Esophagus muscularis mucosa (tissue), 4 donors: ENCODE results near the gene FGF12. TPM values are rescaled to one million over a fixed set of nuclear protein-coding genes. Genes with fewer than 3 reads are reported as not detected.

Experiments
- DNase-seq: peaks from one replicate; pipeline ENCODE4 v3.0.0-alpha.2; 2017; ENCODE audit errors: extremely low spot score
- H3K27ac ChIP-seq, 4 donors: fragments of 200-600 bp; sonication (generic); replicated peaks in 1 of 4; 1 replicate in 3 of 4; 2 replicates in 1 of 4; pipeline ENCODE4 v1.5.1; 2016 to 2019; ENCODE audit warnings: mild to moderate bottlenecking in 1 of 4
- H3K27me3 ChIP-seq, 4 donors: fragments of 200-600 bp; sonication (generic); one replicate each; pipeline versions ENCODE4 v1.5.1 to v1.6.0; 2016 to 2019
- H3K36me3 ChIP-seq, 4 donors: fragments of 200-600 bp; sonication (generic); one replicate each; pipeline ENCODE4 v1.5.1; 2016 to 2019
- H3K4me1 ChIP-seq, 4 donors: fragments of 200-600 bp; sonication (generic); one replicate each; pipeline ENCODE4 v1.5.1; 2016 to 2019
- H3K4me3 ChIP-seq, 4 donors: fragments of 200-600 bp; sonication (generic); 1 replicate in 2 of 4; 2 replicates in 2 of 4; pipeline ENCODE4 v1.5.1; 2016 to 2019; ENCODE audit warnings: mild to moderate bottlenecking in 4 of 4, moderate library complexity in 1 of 4
- H3K9me3 ChIP-seq, 4 donors: fragments of 200-600 bp; sonication (generic); 1 replicate in 3 of 4; 2 replicates in 1 of 4; pipeline ENCODE4 v1.5.1; 2016 to 2019
- CTCF ChIP-seq, 3 experiments: fragments of 200-600 bp in 2 of 3; fragments of 450-650 bp in 1 of 3; sonication (generic) in 2 of 3; IDR thresholded peaks; one replicate each; pipeline ENCODE4 v1.5.1; 2017 to 2019; ENCODE audit warnings: antibody characterized with exemption in 3 of 3, mild to moderate bottlenecking in 2 of 3, moderate library complexity in 1 of 3
- EP300 ChIP-seq: sonication (generic); formaldehyde crosslinking; IDR thresholded peaks from one replicate; pipeline ENCODE4 v1.6.1; 2017; ENCODE audit warnings: antibody characterized with exemption
- POLR2A ChIP-seq: fragments of 450-650 bp; IDR thresholded peaks from one replicate; pipeline ENCODE4 v1.6.1; 2017; ENCODE audit warnings: antibody characterized with exemption, moderate library complexity, mild to moderate bottlenecking, low read depth
- POLR2AphosphoS5 ChIP-seq, 2 donors: sonication (generic); formaldehyde crosslinking; IDR thresholded peaks; one replicate each; pipeline ENCODE4 v1.6.1; 2017; ENCODE audit warnings: antibody characterized with exemption in 2 of 2
- WGBS: methylation state at CpG from one replicate; pipeline ENCODE4 v1.1.5; 2018; 5-methylcytosine and 5-hydroxymethylcytosine counted together
- intact Hi-C: fragments of 100-400 bp; cut with DNase I; formaldehyde crosslinking; loops from one replicate; pipeline ENCODE4 v1.15.1; 2023
- total RNA-seq, 4 donors: library from RNA; depleted of rRNA; stranded (reverse); fragments of >200 nt; gene quantifications; one replicate each; pipeline versions ENCODE4 v1.1.0 to v1.2.1, GENCODE V29; 2016

Gene FGF12
- total RNA-seq, 4 donors from 2014 or later = 4.6 to 19.5 (median 10.2) TPM

GRCh38 chr3:192229866-192230265, 497.5 kb downstream of the FGF12 start:
- Histone ChIP-seq H3K4me1 (no peaks in the 10 kb centered on the region), H3K4me3 (no peak overlapping the region), H3K36me3 (no peaks in the 10 kb centered on the region), H3K27ac (no peak overlapping the region), H3K9me3 (no peaks in the 10 kb centered on the region), H3K27me3 (no peaks in the 10 kb centered on the region)
- no peak for DNase-seq
- 86% methylated on average over 2 of the region's 2 CpGs for WGBS
- intact Hi-C loops = no loop called here
- TF ChIP-seq POLR2AphosphoS5 (IDR thresholded peaks at IDR 0.05) (no peak), CTCF (IDR thresholded peaks at IDR 0.05) (no peak), POLR2A (no peak), EP300 (no peak)

GRCh38 chr3:192224634-192225155, 502.6 kb downstream of the FGF12 start:
- H3K36me3 ChIP-seq = no peaks in the 10 kb centered on the region
- no peak overlapping the region for H3K4me3 ChIP-seq
- WGBS = 83% methylated on average over 5 of the region's 5 CpGs
- H3K9me3 ChIP-seq = no peaks in the 10 kb centered on the region
- no peak overlapping the region for H3K27ac ChIP-seq
- no peak for DNase-seq
- no peaks in the 10 kb centered on the region for H3K27me3 ChIP-seq
- H3K4me1 ChIP-seq = peaks cover 0 to 4% (median 0%) of the 10 kb centered on the region in 4 donors
- intact Hi-C loops = no loop called here
- TF ChIP-seq POLR2AphosphoS5 (IDR thresholded peaks at IDR 0.05) (no peak), CTCF (IDR thresholded peaks at IDR 0.05) (no peak), EP300 (no peak), POLR2A (no peak)

GRCh38 chr3:192223815-192224214, 503.5 kb downstream of the FGF12 start:
- peaks cover 0 to 4% (median 0%) of the 10 kb centered on the region in 4 donors for H3K4me1 ChIP-seq
- no peak overlapping the region for H3K27ac ChIP-seq
- WGBS = 88% methylated on average over 2 of the region's 2 CpGs
- no peaks in the 10 kb centered on the region for H3K27me3 ChIP-seq
- H3K36me3 ChIP-seq = no peaks in the 10 kb centered on the region
- no peak for TF ChIP-seq POLR2A
- no peak for TF ChIP-seq POLR2AphosphoS5 (IDR thresholded peaks at IDR 0.05)
- TF ChIP-seq CTCF (IDR thresholded peaks at IDR 0.05) = no peak
- no peak for TF ChIP-seq EP300
- H3K9me3 ChIP-seq = no peaks in the 10 kb centered on the region
- no peak overlapping the region for H3K4me3 ChIP-seq
- DNase-seq = no peak
- intact Hi-C loops = no loop called here

- TF ChIP-seq POLR2A (no peak), CTCF (IDR thresholded peaks at IDR 0.05) (no peak), POLR2AphosphoS5 (IDR thresholded peaks at IDR 0.05) (no peak), EP300 (no peak)
- Histone ChIP-seq H3K27me3 (no peaks in the 10 kb centered on the region), H3K9me3 (no peaks in the 10 kb centered on the region), H3K36me3 (no peaks in the 10 kb centered on the region), H3K4me1 (peaks cover 0 to 4% (median 0%) of the 10 kb centered on the region in 4 donors), H3K4me3 (no peak overlapping the region), H3K27ac (no peak overlapping the region)
- intact Hi-C loops = no loop called here
- WGBS = 92% methylated on average over 1 of the region's 1 CpG
- no peak for DNase-seq
Measured at GRCh38 chr3:192220915-192221314, 506.4 kb downstream of the FGF12 start.

GRCh38 chr3:192219926-192220325, 507.4 kb downstream of the FGF12 start:
- Histone ChIP-seq H3K4me3 (no peak overlapping the region), H3K27me3 (no peaks in the 10 kb centered on the region), H3K27ac (no peak overlapping the region), H3K36me3 (no peaks in the 10 kb centered on the region), H3K4me1 (peaks cover 0 to 4% (median under 1%) of the 10 kb centered on the region in 4 donors), H3K9me3 (no peaks in the 10 kb centered on the region)
- DNase-seq = no peak
- TF ChIP-seq POLR2AphosphoS5 (IDR thresholded peaks at IDR 0.05) = no peak
- no peak for TF ChIP-seq CTCF (IDR thresholded peaks at IDR 0.05)
- no peak for TF ChIP-seq POLR2A
- TF ChIP-seq EP300 = no peak
- intact Hi-C loops = no loop called here
